Measurements from ENCODE around the gene CLEC16A. TPM values are rescaled to one million over a fixed set of nuclear protein-coding genes. Genes with fewer than 3 reads are reported as not detected.

CLEC16A gene
- total RNA-seq, 2 donors from 2014 or later = 29.9 to 32.3 TPM

GRCh38 chr16:10968498-10968897, 24.1 kb downstream of the CLEC16A start:
- no peak overlapping the region for H3K27ac Mint-ChIP-seq
- peaks cover 85% of the 10 kb centered on the region for H3K4me1 Mint-ChIP-seq (ENCODE audit: low read depth)
- no peak overlapping the region for H3K4me3 Mint-ChIP-seq
- DNase-seq (no peak), ATAC-seq (replicated peaks in 1 of 2) (no peak)
- H3K27me3 Mint-ChIP-seq (ENCODE audit: low read depth) = no peaks in the 10 kb centered on the region
- peaks cover 7 to 8% of the 10 kb centered on the region in 2 donors for H3K9me3 Mint-ChIP-seq
- H3K36me3 Mint-ChIP-seq (ENCODE audit: insufficient read depth in 2 of 2) = peaks cover 21 to 32% of the 10 kb centered on the region in 2 donors

- peaks cover 84% of the 10 kb centered on the region for H3K4me1 Mint-ChIP-seq (ENCODE audit: low read depth)
- ATAC-seq (replicated peaks in 1 of 2) = no peak
- no peak overlapping the region for H3K4me3 Mint-ChIP-seq
- H3K27me3 Mint-ChIP-seq (ENCODE audit: low read depth) = no peaks in the 10 kb centered on the region
- H3K9me3 Mint-ChIP-seq = peaks cover 7 to 8% of the 10 kb centered on the region in 2 donors
- no peak for DNase-seq
- H3K36me3 Mint-ChIP-seq (ENCODE audit: insufficient read depth in 2 of 2) = peaks cover 24 to 35% of the 10 kb centered on the region in 2 donors
- H3K27ac Mint-ChIP-seq = no peak overlapping the region
Measured at GRCh38 chr16:10969615-10970014, 25.3 kb downstream of the CLEC16A start.

GRCh38 chr16:10970065-10970464, 25.7 kb downstream of the CLEC16A start:
- no peak overlapping the region for H3K4me3 Mint-ChIP-seq
- ATAC-seq (replicated peaks in 1 of 2) (no peak), DNase-seq (no peak)
- H3K27me3 Mint-ChIP-seq (ENCODE audit: low read depth) = no peaks in the 10 kb centered on the region
- no peak overlapping the region for H3K27ac Mint-ChIP-seq
- H3K4me1 Mint-ChIP-seq (ENCODE audit: low read depth) = peaks cover 84% of the 10 kb centered on the region
- peaks cover 26 to 38% of the 10 kb centered on the region in 2 donors for H3K36me3 Mint-ChIP-seq (ENCODE audit: insufficient read depth in 2 of 2)
- peaks cover 7 to 8% of the 10 kb centered on the region in 2 donors for H3K9me3 Mint-ChIP-seq

- Mint-ChIP-seq H3K27me3 (ENCODE audit: low read depth) (no peaks in the 10 kb centered on the region), H3K4me1 (ENCODE audit: low read depth) (peaks cover 75% of the 10 kb centered on the region), H3K36me3 (ENCODE audit: insufficient read depth in 2 of 2) (peaks cover 18 to 24% of the 10 kb centered on the region in 2 donors), H3K4me3 (peak overlapping the region; percentile 40 to 45), H3K9me3 (peaks cover 0 to under 1% of the 10 kb centered on the region in 2 donors), H3K27ac (peak overlapping the region; percentile 44)
- ATAC-seq (replicated peaks in 1 of 2) (no peak), DNase-seq (peak in 1 of 2 donors; percentile 33)
Measured at GRCh38 chr16:10971560-10971961, 27.2 kb downstream of the CLEC16A start.

- Mint-ChIP-seq H3K27ac (peak overlapping the region; percentile 87), H3K9me3 (no peaks in the 10 kb centered on the region), H3K36me3 (ENCODE audit: insufficient read depth in 2 of 2) (peaks cover 16 to 19% of the 10 kb centered on the region in 2 donors), H3K4me1 (ENCODE audit: low read depth) (peaks cover 75% of the 10 kb centered on the region), H3K4me3 (peak overlapping the region; percentile 40 to 47), H3K27me3 (ENCODE audit: low read depth) (no peaks in the 10 kb centered on the region)
- DNase-seq (no peak), ATAC-seq (replicated peaks in 1 of 2) (peak; percentile 24 to 38)
Measured at GRCh38 chr16:10972108-10972818, 27.9 kb downstream of the CLEC16A start.

GRCh38 chr16:10972819-10973464, 28.6 kb downstream of the CLEC16A start:
- H3K27me3 Mint-ChIP-seq (ENCODE audit: low read depth) = no peaks in the 10 kb centered on the region
- no peak for DNase-seq
- H3K36me3 Mint-ChIP-seq (ENCODE audit: insufficient read depth in 2 of 2) = peaks cover 18 to 22% of the 10 kb centered on the region in 2 donors
- peak; percentile 47 to 56 for ATAC-seq (replicated peaks in 1 of 2)
- peak overlapping the region; percentile 40 to 66 for H3K4me3 Mint-ChIP-seq
- peak overlapping the region; percentile 87 for H3K27ac Mint-ChIP-seq
- no peaks in the 10 kb centered on the region for H3K9me3 Mint-ChIP-seq
- H3K4me1 Mint-ChIP-seq (ENCODE audit: low read depth) = peaks cover 78% of the 10 kb centered on the region

GRCh38 chr16:10976634-10977033, 32.3 kb downstream of the CLEC16A start:
- peaks cover 15 to 17% of the 10 kb centered on the region in 2 donors for H3K36me3 Mint-ChIP-seq (ENCODE audit: insufficient read depth in 2 of 2)
- no peaks in the 10 kb centered on the region for H3K27me3 Mint-ChIP-seq (ENCODE audit: low read depth)
- DNase-seq (no peak), ATAC-seq (replicated peaks in 1 of 2) (no peak)
- H3K9me3 Mint-ChIP-seq = no peaks in the 10 kb centered on the region
- H3K4me3 Mint-ChIP-seq = no peak overlapping the region
- peaks cover 75% of the 10 kb centered on the region for H3K4me1 Mint-ChIP-seq (ENCODE audit: low read depth)
- H3K27ac Mint-ChIP-seq = no peak overlapping the region

GRCh38 chr16:10978124-10978523, 33.8 kb downstream of the CLEC16A start:
- Mint-ChIP-seq H3K27me3 (ENCODE audit: low read depth) (no peaks in the 10 kb centered on the region), H3K4me1 (ENCODE audit: low read depth) (peaks cover 75% of the 10 kb centered on the region), H3K9me3 (no peaks in the 10 kb centered on the region), H3K27ac (no peak overlapping the region), H3K4me3 (no peak overlapping the region), H3K36me3 (ENCODE audit: insufficient read depth in 2 of 2) (peaks cover 15 to 16% of the 10 kb centered on the region in 2 donors)
- ATAC-seq (replicated peaks in 1 of 2) (no peak), DNase-seq (no peak)

GRCh38 chr16:10978871-10979446, 34.6 kb downstream of the CLEC16A start:
- H3K27ac Mint-ChIP-seq = peak overlapping the region; percentile 58
- peaks cover 75% of the 10 kb centered on the region for H3K4me1 Mint-ChIP-seq (ENCODE audit: low read depth)
- peaks cover 11 to 12% of the 10 kb centered on the region in 2 donors for H3K36me3 Mint-ChIP-seq (ENCODE audit: insufficient read depth in 2 of 2)
- peak overlapping the region in 1 of 2 donors; percentile 56 for H3K4me3 Mint-ChIP-seq
- no peaks in the 10 kb centered on the region for H3K27me3 Mint-ChIP-seq (ENCODE audit: low read depth)
- no peaks in the 10 kb centered on the region for H3K9me3 Mint-ChIP-seq
- ATAC-seq (replicated peaks in 1 of 2) (no peak), DNase-seq (no peak)

GRCh38 chr16:10979717-10980601, 35.6 kb downstream of the CLEC16A start:
- ATAC-seq (replicated peaks in 1 of 2) (no peak), DNase-seq (no peak)
- Mint-ChIP-seq H3K27me3 (ENCODE audit: low read depth) (no peaks in the 10 kb centered on the region), H3K9me3 (no peaks in the 10 kb centered on the region), H3K27ac (peak overlapping the region; percentile 56), H3K36me3 (ENCODE audit: insufficient read depth in 2 of 2) (peaks cover 7 to 10% of the 10 kb centered on the region in 2 donors), H3K4me3 (peak overlapping the region; percentile 18 to 56), H3K4me1 (ENCODE audit: low read depth) (peaks cover 76% of the 10 kb centered on the region)

GRCh38 chr16:10980813-10981212, 36.4 kb downstream of the CLEC16A start:
- Mint-ChIP-seq H3K36me3 (ENCODE audit: insufficient read depth in 2 of 2) (peaks cover 7 to 10% of the 10 kb centered on the region in 2 donors), H3K4me1 (ENCODE audit: low read depth) (peaks cover 81% of the 10 kb centered on the region), H3K4me3 (peak overlapping the region; percentile 18 to 56), H3K27ac (peak overlapping the region; percentile 21), H3K27me3 (ENCODE audit: low read depth) (no peaks in the 10 kb centered on the region), H3K9me3 (no peaks in the 10 kb centered on the region)
- DNase-seq (no peak), ATAC-seq (replicated peaks in 1 of 2) (no peak)

GRCh38 chr16:10981697-10982216, 37.4 kb downstream of the CLEC16A start:
- no peaks in the 10 kb centered on the region for H3K27me3 Mint-ChIP-seq (ENCODE audit: low read depth)
- H3K4me1 Mint-ChIP-seq (ENCODE audit: low read depth) = peaks cover 83% of the 10 kb centered on the region
- H3K36me3 Mint-ChIP-seq (ENCODE audit: insufficient read depth in 2 of 2) = peaks cover 7 to 10% of the 10 kb centered on the region in 2 donors
- H3K27ac Mint-ChIP-seq = peak overlapping the region; percentile 84
- ATAC-seq (replicated peaks in 1 of 2) (peak; percentile 76 to 83), DNase-seq (peak; percentile 69 to 76)
- no peaks in the 10 kb centered on the region for H3K9me3 Mint-ChIP-seq
- H3K4me3 Mint-ChIP-seq = peak overlapping the region; percentile 48 to 90

Measured in activated T-cell treated with anti-CD3 and anti-CD28 coated beads, Interleukin-2, amount 50 U/mL, for 72 hours (primary cell).